NOMO-1 treated with dmso at 0.1 percent for 144 hours (cell line): ENCODE measurements around the gene RNF166.
A peak's percentile ranks its signal among the peaks of the same experiment; 100 is the strongest.

Experiments used
- DNase-seq: peaks from one replicate; lab custom pipeline; 2025; ENCODE audit not compliant: unreplicated experiment; lab: John Stamatoyannopoulos, UW

The RNF166 gene, protein sequence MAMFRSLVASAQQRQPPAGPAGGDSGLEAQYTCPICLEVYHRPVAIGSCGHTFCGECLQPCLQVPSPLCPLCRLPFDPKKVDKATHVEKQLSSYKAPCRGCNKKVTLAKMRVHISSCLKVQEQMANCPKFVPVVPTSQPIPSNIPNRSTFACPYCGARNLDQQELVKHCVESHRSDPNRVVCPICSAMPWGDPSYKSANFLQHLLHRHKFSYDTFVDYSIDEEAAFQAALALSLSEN

DNA sequence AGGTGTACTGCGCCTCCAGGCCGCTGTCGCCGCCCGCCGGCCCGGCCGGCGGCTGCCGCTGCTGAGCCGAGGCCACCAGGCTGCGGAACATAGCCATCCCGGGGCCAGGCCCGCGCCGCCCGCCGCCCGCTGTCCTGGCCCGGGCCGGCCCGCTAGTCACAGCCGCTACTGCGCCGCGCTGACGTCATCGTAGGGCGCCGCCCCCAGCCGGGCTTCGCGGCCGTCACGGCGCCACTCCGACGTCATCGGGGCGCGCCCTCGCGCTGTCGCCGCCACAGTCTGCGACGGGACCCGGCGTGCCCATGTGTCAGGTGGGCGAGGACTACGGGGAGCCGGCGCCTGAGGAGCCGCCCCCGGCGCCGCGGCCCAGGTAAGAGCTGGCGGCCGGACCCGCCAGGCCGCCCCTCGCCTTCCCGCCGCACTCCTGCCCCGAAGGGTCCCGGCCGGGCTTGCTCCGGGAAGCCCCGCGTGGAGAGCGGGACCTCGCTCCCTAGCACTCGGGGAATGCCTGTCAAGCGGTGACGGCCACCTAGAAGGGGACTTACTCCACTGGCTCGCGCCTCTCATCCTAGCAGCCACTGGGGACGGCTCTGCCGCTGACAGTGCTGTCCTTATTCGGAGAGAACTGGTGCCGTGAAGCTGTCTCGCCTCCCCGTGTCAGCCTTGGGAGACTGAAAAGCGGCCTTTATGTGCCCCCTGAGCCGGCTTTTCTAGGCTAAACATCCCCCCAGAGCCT lies at the start of gene RNF166, which contains the start of gene CTU2:
RNF166 (minus strand) TSS at position 180 of the 736 bp plus-strand sequence; CDS start at position 97, 83 bp downstream.
CTU2 (plus strand) TSS at position 275 of the 736 bp plus-strand sequence; CDS start at position 303, 28 bp downstream.
- peak; percentile 68 for DNase-seq

GRCh38 chr16:88754912-88755744 lies 48.9 kb upstream of the RNF166 start:
- no peak for DNase-seq

DNA sequence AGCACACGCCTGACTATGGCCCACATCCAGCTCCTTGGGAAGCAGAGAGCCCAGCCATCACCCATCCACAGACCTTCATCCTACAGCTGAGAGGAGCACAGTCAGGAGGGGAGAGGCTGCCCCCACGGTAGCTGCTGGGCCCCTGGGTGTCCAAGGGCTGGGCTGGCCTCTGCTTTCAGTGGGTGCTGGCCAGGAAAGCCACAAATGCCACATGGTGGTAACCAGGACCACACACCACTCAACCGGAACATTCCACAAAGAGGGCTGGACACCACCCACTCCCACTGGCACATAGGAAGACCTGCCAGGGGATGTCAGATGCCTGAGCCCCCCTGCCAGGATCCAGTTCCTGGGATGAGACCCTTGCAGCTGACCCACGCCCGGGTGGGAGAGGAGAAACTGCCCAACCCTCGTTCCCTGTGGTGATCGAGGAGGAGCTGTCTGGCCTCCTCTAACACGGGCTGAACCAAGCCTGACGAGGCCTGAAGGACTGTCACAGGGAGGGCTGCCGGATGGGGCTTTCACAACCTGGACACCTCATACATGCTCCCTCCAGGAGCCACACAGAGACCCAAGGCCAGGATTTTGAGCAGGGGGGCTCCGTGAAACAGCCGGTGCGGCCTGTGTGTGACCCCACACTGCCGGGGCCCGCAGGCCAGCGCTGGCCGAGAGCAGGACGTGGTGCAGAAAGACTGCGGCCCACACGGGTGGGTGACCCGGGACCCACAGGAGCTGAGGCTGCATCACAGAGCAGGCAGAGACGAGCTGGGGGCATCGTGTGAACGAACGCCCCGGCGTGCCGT lies 48.1 kb upstream of the RNF166 start:
- no peak for DNase-seq

DNA sequence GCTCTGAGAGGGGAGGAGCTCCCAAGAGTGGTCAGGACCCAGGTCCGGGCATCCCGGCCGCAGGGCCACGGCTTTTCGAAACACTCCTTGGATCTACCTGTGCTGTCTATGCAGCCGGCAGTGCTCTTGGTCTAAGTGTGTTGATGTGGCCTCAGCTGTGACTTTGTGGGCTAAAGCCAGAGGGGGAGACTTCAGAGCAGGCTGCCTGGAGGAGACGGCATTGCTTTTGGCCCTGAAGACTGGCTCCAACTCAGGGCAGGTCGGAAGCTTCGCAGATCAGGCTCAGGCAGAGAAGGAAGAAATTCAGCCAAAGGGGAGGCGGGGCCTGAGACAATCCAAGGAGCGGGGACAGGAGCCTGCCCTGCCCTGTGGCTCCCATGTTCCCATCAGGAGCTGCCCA lies 47.4 kb upstream of the RNF166 start:
- no peak for DNase-seq

GRCh38 chr16:88753191-88753590 lies 47.0 kb upstream of the RNF166 start:
- DNase-seq, result no peak

DNA sequence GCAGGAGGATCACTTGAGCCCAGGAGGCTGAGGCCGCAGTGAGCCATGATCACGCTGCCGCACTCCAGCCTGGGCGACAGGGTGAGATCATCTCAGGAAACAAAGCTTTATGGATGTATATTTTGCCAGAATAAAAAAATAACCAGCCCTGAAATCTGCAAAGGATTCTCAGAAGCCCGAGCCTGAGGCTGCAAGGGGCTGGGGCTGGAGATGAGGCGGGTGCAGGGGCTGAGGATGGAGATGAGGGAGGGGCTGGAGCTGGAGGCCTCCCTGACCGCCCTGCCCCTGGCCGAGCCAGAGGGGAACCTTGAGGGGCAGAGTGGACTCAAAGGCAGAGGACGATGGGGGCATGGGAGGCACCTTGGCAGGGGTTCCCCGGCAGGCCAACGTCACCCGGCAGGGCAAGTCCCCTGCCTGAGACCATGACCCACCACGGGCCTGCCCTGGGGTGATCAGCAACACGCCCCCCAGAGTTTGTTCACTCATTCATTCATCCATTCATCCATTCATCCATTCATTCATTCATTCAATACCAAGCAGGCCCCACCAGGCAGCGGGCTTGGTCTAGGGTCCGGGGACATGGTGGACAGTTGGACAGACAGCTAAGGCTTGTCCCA lies 46.3 kb upstream of the RNF166 start:
- no peak for DNase-seq

GRCh38 chr16:88750854-88751253 lies 44.6 kb upstream of the RNF166 start:
- DNase-seq, result no peak

GRCh38 chr16:88749358-88749757 lies 43.1 kb upstream of the RNF166 start:
- DNase-seq, result no peak

GRCh38 chr16:88748364-88748763 lies 42.2 kb upstream of the RNF166 start:
- DNase-seq, result no peak

- DNase-seq, result peak; percentile 57
Measured at GRCh38 chr16:88747588-88748301, 41.5 kb upstream of the RNF166 start.

- no peak for DNase-seq
Measured at GRCh38 chr16:88746506-88746905, 40.3 kb upstream of the RNF166 start.

- no peak for DNase-seq
Measured at GRCh38 chr16:88744577-88745521, 38.6 kb upstream of the RNF166 start.

DNA sequence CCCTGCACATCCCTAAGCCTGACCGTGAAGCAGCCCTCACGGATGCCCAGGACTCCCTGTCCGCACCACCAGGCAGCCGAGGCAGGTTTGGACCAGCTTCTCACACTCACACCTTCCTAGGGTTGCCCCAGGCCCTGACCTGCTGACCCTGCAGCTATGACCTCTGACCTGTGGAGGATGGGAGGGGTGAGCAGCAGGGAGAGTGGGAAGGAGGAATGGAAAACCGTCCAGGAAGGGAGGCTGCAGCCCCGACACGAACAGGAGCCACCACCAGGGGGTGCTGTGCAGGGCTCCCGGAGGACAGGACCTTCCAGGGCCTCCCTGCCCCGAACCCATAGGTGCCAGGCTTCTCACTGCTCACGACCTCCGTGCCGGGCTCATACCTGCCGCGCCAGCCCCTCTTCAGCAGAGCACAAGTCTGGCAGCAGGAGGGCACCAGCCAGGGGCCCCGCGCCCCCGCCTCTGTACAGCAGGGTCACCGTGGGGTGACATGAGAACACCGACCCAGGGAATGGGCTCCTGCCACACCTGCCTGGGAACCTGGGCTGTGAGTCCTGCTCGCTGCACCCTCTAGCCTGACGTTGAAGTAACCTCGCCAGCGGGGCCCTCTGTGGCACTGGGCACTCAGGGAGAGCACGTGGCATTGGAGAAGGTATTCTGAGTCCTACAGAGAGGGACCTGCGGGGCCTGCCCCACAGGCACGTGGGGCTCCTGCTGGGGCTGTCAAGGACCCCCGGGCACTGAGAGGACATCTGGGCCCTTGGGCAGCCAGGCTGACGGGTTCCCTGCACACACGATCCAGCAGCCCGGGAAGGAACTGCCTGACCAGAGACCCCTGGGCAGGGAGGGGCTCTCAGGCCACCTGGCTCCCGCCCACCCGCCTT lies 37.7 kb upstream of the RNF166 start:
- DNase-seq, result peak; percentile 6

DNA sequence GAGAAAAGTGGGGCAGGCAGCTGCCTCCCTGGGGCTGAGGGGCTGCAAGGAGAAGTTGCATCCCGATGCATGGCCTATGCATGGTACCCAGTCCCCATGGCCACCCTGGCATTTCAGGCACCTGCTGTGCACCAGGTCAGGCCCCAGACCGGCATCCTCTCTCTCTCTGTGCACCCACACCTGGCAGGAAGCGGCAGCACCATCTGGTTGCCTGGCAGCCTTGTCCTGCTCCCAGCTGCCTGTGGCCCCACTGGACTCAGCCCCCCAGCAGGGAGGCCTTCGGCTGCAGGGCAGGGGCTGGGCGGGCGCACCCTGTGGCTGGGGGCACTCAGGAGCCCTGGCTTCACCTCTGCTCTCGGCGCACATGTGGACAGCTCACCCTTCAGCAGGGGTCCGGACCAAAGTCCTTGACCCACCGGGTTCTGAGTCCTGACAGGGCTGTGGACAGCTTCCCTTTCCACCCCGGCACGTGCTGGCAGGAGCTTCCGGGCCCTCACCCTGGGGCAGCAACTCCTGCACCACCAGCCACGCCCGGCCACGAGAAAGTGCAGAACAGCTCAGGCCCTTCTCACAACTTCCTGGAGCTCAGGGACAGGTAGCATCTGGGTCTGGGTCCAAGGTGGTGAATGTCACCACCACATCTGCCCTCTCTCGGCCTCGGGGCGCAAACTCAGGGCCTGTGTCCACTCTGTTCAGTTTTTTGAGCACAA lies 36.8 kb upstream of the RNF166 start:
- no peak for DNase-seq

- DNase-seq, result no peak
Measured at GRCh38 chr16:88741368-88741767, 35.2 kb upstream of the RNF166 start.

- DNase-seq, result no peak
Measured at GRCh38 chr16:88740727-88741055, 34.5 kb upstream of the RNF166 start.
